GM23338 (cell line): ENCODE results near the gene SELENOW.

ENCODE experiments used
- CREB1 ChIP-seq: fragments of 250-450 bp; sonication (Bioruptor Pico); IDR thresholded peaks from 2 replicates; pipeline ENCODE4 v1.5.0; 2020; ENCODE audit warnings: low read depth, mild to moderate bottlenecking, moderate library complexity
- CTCF ChIP-seq, 2 experiments: fragments of 200-600 bp in 1 of 2; sonication (generic) in 1 of 2; conservative IDR thresholded peaks; 2 replicates each; pipeline versions ENCODE4 v1.5.1 to v1.6.1; 2016 to 2017; ENCODE audit warnings: antibody characterized with exemption in 2 of 2, low read depth in 2 of 2, mild to moderate bottlenecking in 2 of 2, moderate library complexity in 1 of 2
- ETS1 ChIP-seq: IDR thresholded peaks from 2 replicates; pipeline ENCODE4 v1.6.1; 2016; ENCODE audit warnings: antibody characterized with exemption
- EZH2 ChIP-seq: fragments of 200-600 bp; sonication (generic); IDR thresholded peaks from one replicate; pipeline ENCODE4 v1.8.0; 2017; ENCODE audit warnings: antibody characterized with exemption, mild to moderate bottlenecking, low read depth; ENCODE audit not compliant: unreplicated experiment
- EZH2phosphoT487 ChIP-seq: fragments of 200-600 bp; sonication (generic); IDR thresholded peaks from one replicate; pipeline ENCODE4 v1.8.1; 2018; ENCODE audit warnings: antibody characterized with exemption; ENCODE audit not compliant: unreplicated experiment
- JUNB ChIP-seq: IDR thresholded peaks from one replicate; pipeline ENCODE4 v1.6.1; 2016; ENCODE audit warnings: antibody characterized with exemption; ENCODE audit not compliant: unreplicated experiment
- NANOG ChIP-seq: IDR thresholded peaks from 2 replicates; pipeline ENCODE4 v1.6.1; 2016; ENCODE audit warnings: antibody characterized with exemption, borderline replicate concordance
- POLR2AphosphoS5 ChIP-seq: IDR thresholded peaks from 2 replicates; pipeline ENCODE4 v1.6.1; 2016; ENCODE audit warnings: antibody characterized with exemption, low read depth
- REST ChIP-seq: IDR thresholded peaks from one replicate; pipeline ENCODE4 v1.6.1; 2018; ENCODE audit warnings: antibody characterized with exemption; ENCODE audit not compliant: unreplicated experiment
- STAT1 ChIP-seq: IDR thresholded peaks from one replicate; pipeline ENCODE4 v1.6.1; 2016; ENCODE audit warnings: antibody characterized with exemption; ENCODE audit not compliant: unreplicated experiment
- ZNF114 ChIP-seq: fragments of 250-450 bp; sonication (Bioruptor Pico); IDR thresholded peaks from 2 replicates; pipeline ENCODE4 v1.5.0; 2020; ENCODE audit warnings: mild to moderate bottlenecking, moderate library complexity
- ZNF331 ChIP-seq: fragments of 250-450 bp; sonication (Bioruptor Pico); IDR thresholded peaks from 2 replicates; pipeline ENCODE4 v1.5.0; 2020; ENCODE audit warnings: low read depth, mild to moderate bottlenecking, moderate library complexity
- TF ChIP-seq, protein P1 (sequence below): fragments of 250-450 bp; sonication (Bioruptor Pico); IDR thresholded peaks from 2 replicates; pipeline ENCODE4 v1.5.0; 2020; ENCODE audit warnings: mild to moderate bottlenecking, moderate library complexity

GRCh38 chr19:47755762-47756626 is 22.5 kb upstream of the SELENOW start:
- TF ChIP-seq ETS1 = no peak
- no peak for TF ChIP-seq CTCF (conservative IDR thresholded peaks at IDR 0.05; ENCODE audit: low read depth in 2 of 2)
- TF ChIP-seq JUNB = no peak
- no peak for TF ChIP-seq REST
- no peak for TF ChIP-seq EZH2phosphoT487
- no peak for TF ChIP-seq EZH2
- no peak for TF ChIP-seq POLR2AphosphoS5
- no peak for TF ChIP-seq NANOG
- TF ChIP-seq CREB1 (CRISPR knock-in tag) = no peak
- no peak for TF ChIP-seq STAT1
- TF ChIP-seq ZNF331 = no peak
- TF ChIP-seq, protein P1, sequence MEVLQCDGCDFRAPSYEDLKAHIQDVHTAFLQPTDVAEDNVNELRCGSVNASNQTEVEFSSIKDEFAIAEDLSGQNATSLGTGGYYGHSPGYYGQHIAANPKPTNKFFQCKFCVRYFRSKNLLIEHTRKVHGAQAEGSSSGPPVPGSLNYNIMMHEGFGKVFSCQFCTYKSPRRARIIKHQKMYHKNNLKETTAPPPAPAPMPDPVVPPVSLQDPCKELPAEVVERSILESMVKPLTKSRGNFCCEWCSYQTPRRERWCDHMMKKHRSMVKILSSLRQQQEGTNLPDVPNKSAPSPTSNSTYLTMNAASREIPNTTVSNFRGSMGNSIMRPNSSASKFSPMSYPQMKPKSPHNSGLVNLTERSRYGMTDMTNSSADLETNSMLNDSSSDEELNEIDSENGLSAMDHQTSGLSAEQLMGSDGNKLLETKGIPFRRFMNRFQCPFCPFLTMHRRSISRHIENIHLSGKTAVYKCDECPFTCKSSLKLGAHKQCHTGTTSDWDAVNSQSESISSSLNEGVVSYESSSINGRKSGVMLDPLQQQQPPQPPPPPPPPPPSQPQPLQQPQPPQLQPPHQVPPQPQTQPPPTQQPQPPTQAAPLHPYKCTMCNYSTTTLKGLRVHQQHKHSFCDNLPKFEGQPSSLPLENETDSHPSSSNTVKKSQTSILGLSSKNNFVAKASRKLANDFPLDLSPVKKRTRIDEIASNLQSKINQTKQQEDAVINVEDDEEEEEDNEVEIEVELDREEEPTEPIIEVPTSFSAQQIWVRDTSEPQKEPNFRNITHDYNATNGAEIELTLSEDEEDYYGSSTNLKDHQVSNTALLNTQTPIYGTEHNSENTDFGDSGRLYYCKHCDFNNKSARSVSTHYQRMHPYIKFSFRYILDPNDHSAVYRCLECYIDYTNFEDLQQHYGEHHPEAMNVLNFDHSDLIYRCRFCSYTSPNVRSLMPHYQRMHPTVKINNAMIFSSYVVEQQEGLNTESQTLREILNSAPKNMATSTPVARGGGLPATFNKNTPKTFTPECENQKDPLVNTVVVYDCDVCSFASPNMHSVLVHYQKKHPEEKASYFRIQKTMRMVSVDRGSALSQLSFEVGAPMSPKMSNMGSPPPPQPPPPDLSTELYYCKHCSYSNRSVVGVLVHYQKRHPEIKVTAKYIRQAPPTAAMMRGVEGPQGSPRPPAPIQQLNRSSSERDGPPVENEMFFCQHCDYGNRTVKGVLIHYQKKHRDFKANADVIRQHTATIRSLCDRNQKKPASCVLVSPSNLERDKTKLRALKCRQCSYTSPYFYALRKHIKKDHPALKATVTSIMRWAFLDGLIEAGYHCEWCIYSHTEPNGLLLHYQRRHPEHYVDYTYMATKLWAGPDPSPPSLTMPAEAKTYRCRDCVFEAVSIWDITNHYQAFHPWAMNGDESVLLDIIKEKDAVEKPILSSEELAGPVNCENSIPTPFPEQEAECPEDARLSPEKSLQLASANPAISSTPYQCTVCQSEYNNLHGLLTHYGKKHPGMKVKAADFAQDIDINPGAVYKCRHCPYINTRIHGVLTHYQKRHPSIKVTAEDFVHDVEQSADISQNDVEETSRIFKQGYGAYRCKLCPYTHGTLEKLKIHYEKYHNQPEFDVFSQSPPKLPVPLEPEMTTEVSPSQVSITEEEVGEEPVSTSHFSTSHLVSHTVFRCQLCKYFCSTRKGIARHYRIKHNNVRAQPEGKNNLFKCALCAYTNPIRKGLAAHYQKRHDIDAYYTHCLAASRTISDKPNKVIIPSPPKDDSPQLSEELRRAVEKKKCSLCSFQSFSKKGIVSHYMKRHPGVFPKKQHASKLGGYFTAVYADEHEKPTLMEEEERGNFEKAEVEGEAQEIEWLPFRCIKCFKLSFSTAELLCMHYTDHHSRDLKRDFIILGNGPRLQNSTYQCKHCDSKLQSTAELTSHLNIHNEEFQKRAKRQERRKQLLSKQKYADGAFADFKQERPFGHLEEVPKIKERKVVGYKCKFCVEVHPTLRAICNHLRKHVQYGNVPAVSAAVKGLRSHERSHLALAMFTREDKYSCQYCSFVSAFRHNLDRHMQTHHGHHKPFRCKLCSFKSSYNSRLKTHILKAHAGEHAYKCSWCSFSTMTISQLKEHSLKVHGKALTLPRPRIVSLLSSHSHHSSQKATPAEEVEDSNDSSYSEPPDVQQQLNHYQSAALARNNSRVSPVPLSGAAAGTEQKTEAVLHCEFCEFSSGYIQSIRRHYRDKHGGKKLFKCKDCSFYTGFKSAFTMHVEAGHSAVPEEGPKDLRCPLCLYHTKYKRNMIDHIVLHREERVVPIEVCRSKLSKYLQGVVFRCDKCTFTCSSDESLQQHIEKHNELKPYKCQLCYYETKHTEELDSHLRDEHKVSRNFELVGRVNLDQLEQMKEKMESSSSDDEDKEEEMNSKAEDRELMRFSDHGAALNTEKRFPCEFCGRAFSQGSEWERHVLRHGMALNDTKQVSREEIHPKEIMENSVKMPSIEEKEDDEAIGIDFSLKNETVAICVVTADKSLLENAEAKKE (CRISPR knock-in tag) = no peak
- TF ChIP-seq ZNF114 (CRISPR knock-in tag) = no peak
